HG03558 (cell line): Measurements from ENCODE around the gene GID8.

ENCODE experiments used
- ATAC-seq: cut with Tn5 transposase; IDR thresholded peaks from one replicate; pipeline ENCODE4 v1.9.1; 2021; ENCODE audit warnings: moderate number of reproducible peaks; ENCODE audit not compliant: unreplicated experiment; ENCODE audit errors: extremely low read depth

Gene GID8

GRCh38 chr20:62901891-62902290 lies 36.1 kb upstream of the GID8 start:
- ATAC-seq, result no peak

- no peak for ATAC-seq
Measured at GRCh38 chr20:62902926-62903615, 34.9 kb upstream of the GID8 start.

DNA sequence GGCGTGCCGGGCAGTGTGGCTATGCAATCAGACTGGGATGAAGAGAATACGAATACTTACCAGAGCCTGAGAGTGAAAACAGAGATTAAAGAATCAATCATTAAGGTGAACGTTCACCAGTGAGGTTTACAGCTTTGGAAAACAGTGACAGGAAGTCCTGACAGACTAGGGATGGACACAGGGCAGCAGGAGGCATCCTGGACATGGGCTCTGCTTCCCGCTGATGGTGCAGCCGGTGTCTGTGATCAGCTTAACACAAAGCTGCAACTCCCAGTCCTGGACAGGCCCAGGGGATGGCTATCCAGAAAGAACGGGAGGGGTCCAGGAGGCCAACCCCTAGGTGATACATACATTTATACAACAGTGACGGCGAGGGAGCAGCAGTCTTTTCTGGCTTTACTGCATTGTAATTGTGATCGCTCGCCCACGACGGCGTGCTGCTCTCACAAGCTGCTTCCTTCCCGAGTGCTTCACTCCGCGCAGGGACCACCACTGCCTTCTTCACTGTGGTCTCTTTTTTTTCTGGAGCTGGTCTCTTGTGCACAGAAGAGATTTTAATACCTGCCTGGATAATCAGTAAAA lies 32.3 kb upstream of the GID8 start:
- no peak for ATAC-seq

DNA sequence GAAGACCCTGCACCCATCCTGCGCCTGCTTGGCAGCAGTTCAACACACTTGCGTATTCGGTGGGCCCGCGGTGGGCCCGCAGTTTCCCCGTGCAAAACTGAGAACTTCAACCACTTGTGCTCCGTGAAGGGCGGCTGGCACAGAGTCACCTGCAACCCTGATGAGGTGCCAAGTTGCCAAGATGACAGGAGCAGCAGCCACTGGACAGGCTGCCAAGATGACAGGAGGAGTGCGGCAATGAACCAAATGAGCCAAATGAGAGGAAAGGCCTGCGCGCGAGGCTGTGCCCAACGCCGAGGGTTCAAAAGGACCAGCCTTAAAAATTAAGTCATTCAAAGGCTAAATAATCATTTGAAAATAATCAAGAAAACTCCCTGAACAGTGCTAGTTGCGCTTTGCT lies 31.7 kb upstream of the GID8 start:
- no peak for ATAC-seq

DNA sequence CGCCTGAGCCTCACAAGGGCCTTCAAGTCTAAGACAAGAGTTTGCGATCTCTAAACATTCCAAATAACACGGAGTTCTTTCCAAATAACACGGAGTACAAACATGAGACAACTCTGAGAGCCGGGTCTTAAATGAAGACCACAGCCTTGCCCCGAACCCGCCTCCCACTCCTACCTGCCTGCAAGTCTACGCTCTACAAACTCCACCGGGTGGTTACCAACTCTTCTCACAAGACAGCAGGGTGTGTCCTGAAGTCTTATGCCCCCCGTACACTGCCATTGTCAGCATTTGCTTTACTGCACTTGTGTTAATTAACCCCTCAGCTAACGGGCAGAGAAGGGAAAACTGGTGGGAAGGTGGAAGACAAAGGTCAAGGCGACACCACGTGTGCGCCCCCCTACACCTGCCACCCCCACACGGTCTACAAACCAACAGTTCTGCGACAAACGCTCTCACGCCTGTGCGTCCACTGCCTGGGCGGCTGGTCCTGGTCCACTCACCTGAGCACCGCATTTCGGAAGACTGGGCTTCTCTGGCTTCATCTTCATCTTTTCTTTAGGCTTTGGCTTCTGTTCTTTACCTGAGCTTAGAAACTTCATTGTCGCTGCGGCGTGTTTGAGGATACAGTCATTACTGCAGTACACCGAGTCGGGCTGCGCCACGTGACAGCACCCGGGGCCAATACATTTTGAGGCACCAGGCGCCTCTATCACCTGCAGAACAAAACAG lies 31.1 kb upstream of the GID8 start:
- ATAC-seq, result no peak

DNA sequence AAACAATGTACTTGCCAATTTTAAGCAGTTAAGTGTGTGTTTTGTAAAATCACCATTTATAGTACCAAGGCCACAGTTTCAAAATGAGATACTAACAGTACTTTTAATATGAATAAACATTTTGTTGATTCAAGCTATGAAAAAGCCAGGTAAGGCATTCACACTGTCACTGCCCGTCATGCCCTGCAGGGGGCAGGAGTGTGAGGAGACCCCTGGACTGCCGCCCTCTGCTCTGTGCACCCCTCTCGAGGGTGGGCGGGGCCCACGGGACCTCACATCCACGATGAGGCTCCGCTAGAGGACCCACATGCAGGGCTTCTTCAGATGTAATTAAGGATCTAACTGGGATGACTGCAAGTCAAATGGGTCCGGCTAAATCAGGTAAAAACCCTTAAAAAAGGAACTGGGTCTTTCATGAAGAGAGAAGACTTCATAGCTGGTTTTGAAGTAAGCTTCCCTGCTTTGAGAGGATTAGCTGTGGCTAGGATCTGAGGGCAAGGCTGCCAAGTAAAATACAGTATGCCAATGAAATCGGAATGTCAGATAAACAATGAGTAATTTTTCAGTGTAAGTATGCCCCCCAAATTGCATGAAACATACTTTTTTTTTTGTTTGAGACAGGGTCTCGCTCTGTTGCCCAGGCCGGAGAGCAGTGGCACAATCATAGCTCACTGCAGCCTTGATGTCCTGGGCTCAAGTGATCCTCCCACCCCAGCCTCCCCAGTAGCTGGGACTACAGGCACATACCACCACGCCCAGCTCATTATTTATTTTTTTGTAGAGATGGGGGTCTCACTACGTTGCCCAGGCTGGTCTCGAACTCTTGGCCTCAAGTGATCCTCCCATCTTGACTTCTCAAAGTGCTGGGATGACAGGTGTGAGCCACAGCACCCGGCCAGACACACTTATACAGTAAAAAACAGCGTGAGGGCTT lies 30.3 kb upstream of the GID8 start:
- ATAC-seq, result no peak

DNA sequence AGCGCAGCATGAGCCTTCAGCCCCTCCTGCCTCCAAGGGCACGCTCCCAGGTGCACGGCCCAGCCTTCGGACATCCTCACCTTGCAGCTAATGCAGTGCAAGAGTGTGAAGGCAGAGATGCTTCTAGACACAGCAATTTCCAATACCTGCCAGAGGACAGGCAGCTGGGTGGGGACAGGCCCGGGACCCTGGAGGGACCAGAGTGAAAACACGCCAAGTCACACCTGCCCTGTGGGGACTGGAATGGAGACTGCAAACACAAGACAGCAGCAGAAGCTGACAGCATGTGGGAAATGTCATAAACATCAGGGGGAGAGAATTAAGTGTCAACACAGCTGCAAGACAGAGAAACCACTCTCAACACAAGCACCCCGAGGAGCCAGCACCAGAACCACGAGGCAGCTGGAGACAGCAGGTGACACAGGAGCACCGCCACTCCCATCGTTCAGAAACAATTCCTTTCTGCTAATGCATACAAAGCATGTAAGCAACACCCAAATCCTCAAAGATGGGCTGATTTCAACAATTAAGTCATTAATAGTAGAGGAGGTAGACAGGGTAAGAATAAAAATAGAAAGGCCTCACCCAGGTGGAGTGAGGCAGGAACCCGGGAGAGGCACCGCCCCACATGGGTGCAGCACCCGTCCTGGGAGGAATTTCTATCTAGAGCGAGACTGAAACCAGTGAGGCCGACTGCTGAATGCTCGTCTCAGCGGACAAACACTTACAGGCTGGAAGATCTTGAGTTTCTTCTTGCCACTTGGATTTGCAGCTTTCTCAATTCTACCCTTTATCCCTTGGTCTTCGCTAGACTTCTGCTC lies 28.8 kb upstream of the GID8 start:
- no peak for ATAC-seq

GRCh38 chr20:62910217-62910766 lies 27.7 kb upstream of the GID8 start:
- no peak for ATAC-seq

GRCh38 chr20:62910777-62911497 lies 27.0 kb upstream of the GID8 start:
- ATAC-seq, result no peak

DNA sequence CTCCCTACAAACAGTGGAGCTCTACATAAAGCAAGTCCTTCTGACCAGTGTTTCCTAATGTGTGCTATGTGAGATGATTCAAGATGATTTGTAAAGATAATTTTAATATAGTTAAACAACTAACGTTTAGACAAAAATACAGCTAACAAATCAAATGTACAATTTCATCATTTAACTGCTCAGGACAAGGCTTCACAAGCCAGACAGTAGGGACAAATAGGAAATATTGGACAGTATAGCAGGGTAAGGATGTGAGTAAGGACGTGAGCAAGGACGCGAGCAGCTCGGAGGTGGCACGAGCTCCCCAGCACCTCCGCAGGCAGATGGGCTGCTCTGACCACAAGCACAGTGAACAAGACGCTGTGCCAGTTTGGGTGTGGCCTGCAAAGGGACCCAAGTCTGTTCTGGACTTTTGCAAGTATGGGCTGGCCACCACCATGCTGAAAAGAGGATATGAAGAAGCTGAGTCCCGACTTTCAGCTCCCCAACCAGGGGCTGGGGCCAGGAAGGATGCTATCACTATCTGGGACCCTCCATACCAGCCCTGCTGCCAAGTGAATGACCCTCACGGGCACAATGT lies 26.2 kb upstream of the GID8 start:
- no peak for ATAC-seq

DNA sequence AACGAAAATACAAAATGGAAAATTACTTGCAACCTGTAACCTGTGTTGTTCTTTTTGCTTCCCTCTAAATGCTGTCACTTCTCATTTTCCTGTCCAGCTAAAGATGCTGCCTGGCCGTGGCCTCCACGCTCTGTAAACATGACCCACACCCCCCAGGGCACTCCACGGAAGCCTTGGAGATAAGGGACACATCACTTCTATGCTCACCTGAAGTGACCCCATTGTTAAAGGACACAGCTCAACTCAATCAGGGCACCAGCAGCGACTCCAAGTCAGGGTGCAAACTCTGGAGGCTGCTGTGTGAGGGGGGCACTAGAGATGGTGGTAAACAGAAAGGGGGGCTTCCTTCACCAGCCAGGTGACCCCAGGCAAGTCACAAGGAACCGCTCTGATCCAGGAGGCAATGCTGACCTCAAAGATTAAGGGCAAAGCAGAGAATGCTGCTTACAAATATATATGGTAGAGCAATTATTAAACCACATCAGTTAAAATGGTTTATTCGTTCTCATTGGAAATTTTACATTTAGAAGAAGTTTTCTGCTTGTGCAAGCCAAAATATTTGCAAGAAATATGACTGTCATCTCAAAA lies 24.8 kb upstream of the GID8 start:
- no peak for ATAC-seq

DNA sequence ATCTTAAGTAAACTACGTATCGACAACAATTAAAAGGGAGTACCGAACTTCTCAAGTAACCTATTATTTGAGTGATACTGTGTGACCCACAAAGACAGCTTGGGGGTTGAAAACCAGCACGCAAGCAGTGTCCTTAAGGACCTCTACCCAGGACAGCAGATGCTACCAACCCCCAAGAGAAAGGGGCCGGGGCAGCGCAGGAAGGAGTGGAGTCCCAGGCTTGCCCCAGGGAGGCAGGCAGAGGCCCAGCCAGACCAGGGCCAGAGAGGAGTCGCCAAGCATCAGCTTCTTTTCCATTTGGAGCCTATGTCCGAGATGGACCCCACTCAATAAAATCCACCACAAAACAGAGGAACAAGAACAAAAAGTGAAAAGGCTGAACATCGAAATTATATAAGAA lies 23.5 kb upstream of the GID8 start:
- ATAC-seq, result no peak

DNA sequence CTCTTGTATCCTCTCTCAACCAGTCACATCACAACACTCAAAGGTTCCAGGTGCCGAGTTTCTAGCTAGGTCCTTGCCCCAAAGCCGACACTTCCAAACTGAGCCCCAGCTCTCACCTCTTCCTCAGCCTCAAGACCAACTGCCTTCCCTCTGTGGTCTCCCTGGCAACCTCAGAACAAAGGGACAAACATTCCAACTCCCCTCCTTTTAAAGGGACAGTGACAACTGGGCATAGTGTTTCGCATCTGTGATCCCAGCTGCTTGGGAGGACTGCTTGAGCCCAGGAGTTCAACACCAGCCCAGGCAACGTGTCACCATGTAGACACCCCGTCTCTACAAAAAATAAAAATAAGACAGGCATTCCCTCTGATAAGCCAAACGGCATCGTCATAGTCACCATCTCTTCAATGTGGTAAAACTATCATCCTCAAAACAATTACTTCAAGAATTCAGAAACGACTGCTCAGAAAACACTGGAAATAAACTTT lies 22.9 kb upstream of the GID8 start:
- no peak for ATAC-seq

DNA sequence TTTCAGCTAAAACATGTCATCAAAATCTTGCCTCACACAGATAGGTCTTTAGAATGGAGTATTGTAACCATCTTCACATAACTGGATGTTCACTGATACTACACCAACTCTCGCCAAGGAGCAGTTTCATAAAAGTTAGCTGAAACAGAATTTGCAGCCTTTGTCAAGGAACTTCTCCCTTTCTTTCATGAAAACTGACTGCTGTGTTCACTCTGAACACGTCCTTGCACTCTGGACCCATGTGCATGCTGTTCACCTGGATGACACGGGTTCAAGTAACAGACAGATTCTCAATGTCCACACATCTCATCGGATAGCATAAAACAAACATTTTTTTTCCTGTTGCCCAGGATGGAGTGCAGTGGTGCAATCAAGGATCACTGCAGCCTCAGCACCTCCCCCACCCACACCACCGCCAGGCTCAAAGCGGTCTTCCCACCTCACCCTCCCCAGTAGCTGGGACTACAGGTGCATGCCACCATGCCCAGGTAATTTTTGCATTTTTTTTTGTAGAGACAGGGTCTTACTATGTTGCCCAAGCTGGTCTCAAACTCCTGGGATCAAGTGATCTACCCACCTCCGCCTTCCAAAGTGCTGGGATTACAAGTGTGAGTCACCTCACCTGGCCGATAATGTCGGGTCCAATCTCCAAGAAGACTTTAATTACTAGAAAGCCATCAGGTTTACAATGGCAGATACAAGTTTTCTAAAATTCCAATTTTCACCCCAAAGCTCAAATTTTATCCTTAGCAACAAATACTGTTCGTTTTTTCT lies 21.1 kb upstream of the GID8 start:
- no peak for ATAC-seq

DNA sequence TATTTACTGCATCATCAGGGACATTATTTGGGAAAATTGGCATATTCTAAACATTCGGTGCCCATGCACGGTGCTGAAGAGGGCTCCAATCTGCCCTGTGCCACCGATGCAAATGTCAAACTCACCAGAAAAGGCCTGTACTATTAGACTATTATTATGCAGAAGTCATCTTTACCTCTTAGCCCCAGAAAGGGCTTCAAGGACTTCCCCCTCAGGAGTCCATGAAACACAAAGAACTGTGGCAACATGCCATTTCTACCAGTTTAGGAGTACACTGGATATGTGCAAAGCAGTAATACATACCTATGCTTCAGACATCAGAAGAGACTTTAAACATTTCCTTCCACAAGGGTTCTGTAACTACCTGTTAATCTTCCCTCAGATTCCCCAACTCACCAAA lies 20.2 kb upstream of the GID8 start:
- ATAC-seq, result no peak

GRCh38 chr20:62918147-62918546 lies 19.8 kb upstream of the GID8 start:
- no peak for ATAC-seq

DNA sequence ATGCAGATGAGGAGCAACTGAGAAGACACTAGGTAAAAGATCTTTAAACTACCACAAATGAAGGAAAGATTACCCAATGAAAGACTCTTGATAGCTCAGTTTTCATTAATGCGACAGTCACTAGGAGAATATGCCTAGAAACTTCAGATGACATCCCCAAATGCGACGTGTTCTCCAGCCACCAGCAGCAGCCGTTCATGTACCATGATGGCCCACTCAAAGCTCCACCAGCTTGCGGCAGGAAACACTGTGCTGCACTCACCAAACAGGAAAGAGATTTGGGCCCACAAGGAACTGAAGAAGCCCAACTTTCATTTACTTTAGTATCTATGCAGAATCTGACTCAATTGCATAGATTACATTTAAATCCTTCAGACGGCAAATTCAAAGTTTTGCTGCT lies 19.1 kb upstream of the GID8 start:
- ATAC-seq, result no peak
